Measurements from ENCODE around the gene ACR. TPM values are rescaled to one million over a fixed set of nuclear protein-coding genes. Genes with fewer than 3 reads are reported as not detected.

Gene ACR
- polyA plus RNA-seq, 1 of the 3 experiments (the other 2 are of a cell fraction) = 0.15 TPM

DNA sequence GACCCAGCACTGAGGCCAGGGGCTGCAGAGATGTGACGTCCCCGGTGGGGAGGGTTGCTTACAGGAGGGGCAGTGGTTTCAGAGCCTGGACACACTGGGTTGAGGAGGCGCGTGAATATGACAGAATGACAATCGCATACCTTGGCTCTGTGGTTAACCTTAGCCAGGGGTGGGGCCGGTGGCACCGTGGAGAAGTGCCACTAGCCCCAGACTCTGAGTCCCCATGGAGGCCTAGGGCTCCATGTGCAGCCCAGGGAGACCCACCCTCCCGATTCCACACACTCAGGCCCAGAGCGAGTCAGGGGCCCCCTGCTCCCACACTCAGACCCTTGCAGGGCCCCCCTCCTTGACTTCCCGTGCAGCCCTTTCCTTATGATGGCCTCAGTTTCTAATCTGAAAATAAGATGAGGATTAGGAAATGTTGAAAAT lies 3.6 kb upstream of the ACR start (continued):
- TF ChIP-seq, protein P1, sequence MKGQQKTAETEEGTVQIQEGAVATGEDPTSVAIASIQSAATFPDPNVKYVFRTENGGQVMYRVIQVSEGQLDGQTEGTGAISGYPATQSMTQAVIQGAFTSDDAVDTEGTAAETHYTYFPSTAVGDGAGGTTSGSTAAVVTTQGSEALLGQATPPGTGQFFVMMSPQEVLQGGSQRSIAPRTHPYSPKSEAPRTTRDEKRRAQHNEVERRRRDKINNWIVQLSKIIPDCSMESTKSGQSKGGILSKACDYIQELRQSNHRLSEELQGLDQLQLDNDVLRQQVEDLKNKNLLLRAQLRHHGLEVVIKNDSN (IDR thresholded peaks at IDR 0.05; ENCODE audit: borderline replicate concordance, low read depth) = no peak
- TF ChIP-seq MEF2A (IDR thresholded peaks at IDR 0.05; ENCODE audit: borderline replicate concordance, low read depth) = no peak
- TF ChIP-seq, protein P2, sequence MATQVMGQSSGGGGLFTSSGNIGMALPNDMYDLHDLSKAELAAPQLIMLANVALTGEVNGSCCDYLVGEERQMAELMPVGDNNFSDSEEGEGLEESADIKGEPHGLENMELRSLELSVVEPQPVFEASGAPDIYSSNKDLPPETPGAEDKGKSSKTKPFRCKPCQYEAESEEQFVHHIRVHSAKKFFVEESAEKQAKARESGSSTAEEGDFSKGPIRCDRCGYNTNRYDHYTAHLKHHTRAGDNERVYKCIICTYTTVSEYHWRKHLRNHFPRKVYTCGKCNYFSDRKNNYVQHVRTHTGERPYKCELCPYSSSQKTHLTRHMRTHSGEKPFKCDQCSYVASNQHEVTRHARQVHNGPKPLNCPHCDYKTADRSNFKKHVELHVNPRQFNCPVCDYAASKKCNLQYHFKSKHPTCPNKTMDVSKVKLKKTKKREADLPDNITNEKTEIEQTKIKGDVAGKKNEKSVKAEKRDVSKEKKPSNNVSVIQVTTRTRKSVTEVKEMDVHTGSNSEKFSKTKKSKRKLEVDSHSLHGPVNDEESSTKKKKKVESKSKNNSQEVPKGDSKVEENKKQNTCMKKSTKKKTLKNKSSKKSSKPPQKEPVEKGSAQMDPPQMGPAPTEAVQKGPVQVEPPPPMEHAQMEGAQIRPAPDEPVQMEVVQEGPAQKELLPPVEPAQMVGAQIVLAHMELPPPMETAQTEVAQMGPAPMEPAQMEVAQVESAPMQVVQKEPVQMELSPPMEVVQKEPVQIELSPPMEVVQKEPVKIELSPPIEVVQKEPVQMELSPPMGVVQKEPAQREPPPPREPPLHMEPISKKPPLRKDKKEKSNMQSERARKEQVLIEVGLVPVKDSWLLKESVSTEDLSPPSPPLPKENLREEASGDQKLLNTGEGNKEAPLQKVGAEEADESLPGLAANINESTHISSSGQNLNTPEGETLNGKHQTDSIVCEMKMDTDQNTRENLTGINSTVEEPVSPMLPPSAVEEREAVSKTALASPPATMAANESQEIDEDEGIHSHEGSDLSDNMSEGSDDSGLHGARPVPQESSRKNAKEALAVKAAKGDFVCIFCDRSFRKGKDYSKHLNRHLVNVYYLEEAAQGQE (IDR thresholded peaks at IDR 0.05; ENCODE audit: low read depth, low read length) = no peak

DNA sequence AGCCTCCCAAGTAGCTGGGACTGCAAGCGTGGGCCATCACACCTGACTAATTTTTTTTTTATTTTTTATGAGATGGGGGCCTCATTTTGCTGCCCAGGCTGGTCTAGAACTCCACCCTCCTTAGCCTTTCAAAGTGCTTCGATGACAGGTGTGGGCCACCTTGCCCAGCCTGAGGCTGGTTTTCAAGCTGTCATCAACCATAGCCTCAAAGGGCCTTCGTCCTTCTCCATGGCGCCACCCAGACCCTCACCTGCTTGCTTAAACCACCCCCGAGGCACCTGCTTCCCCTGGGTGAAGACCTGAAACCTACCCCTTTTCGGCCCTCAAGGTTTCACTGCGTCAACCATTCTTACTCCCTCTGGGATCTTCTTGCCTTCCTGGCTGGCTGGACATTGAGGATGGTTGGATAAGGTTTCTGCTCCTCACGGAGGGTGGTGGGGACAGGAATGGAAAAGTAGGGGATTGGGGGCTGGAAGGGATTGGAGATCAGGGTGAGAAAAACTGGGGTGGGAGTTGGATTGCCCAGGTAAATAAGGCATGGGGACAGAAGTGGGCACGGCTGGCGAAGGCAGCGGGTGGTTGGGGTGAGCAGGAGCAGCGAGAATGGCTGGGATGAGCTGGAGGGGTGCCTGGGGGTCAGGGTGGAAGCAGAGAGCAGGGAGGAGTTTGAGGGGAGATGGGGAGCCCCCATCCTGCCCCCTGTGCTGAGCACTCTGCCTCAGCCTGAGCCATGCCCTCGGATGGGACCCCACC lies 2.8 kb upstream of the ACR start:
- H3K36me3 ChIP-seq (replicated peaks in 1 of 2; ENCODE audit: control insufficient read depth in 1 of 2, insufficient read depth in 2 of 2, low read length in 1 of 2) = no peaks in the 10 kb centered on the region
- ChIA-PET POLR2A (no interaction called here), CTCF (no interaction called here)
- no peak overlapping the region for H3K27ac ChIP-seq (ENCODE audit: low read depth in 2 of 2, low read length in 1 of 2)
- no peak overlapping the region for H3K4me3 ChIP-seq (ENCODE audit: low read depth in 2 of 2, low read length in 1 of 2)
- no peaks in the 10 kb centered on the region for H3K27me3 ChIP-seq (ENCODE audit: insufficient read depth)
- no peak overlapping the region for H2AFZ ChIP-seq (ENCODE audit: low read depth)
- H3K9ac ChIP-seq = no peak overlapping the region
- no peaks in the 10 kb centered on the region for H4K20me1 ChIP-seq (ENCODE audit: insufficient read depth)
- TF ChIP-seq EZH2phosphoT487 (IDR thresholded peaks at IDR 0.05; ENCODE audit: borderline replicate concordance, low read depth) (no peak), RCOR1 (IDR thresholded peaks at IDR 0.05; ENCODE audit: low read length) (no peak), GATA2 (CRISPR knock-in tag; IDR thresholded peaks at IDR 0.05) (no peak), RXRA (IDR thresholded peaks at IDR 0.05; ENCODE audit: borderline replicate concordance, low read depth) (no peak), SMC3 (IDR thresholded peaks at IDR 0.05; ENCODE audit: low read depth, low read length) (no peak), ELF1 (IDR thresholded peaks at IDR 0.05) (no peak), NRF1 (IDR thresholded peaks at IDR 0.05; ENCODE audit: low read depth, low read length) (no peak), YY1 (IDR thresholded peaks at IDR 0.05; ENCODE audit: low read depth) (no peak), EP300 (IDR thresholded peaks at IDR 0.05; ENCODE audit: borderline replicate concordance in 1 of 2, low read depth in 1 of 2, low read length in 1 of 2) (no peak), NFIC (IDR thresholded peaks at IDR 0.05; ENCODE audit: borderline replicate concordance) (no peak)
- TF ChIP-seq, protein P3, sequence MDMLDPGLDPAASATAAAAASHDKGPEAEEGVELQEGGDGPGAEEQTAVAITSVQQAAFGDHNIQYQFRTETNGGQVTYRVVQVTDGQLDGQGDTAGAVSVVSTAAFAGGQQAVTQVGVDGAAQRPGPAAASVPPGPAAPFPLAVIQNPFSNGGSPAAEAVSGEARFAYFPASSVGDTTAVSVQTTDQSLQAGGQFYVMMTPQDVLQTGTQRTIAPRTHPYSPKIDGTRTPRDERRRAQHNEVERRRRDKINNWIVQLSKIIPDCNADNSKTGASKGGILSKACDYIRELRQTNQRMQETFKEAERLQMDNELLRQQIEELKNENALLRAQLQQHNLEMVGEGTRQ (IDR thresholded peaks at IDR 0.05; ENCODE audit: borderline replicate concordance, low read depth, low read length) = no peak
- TF ChIP-seq, protein P4, sequence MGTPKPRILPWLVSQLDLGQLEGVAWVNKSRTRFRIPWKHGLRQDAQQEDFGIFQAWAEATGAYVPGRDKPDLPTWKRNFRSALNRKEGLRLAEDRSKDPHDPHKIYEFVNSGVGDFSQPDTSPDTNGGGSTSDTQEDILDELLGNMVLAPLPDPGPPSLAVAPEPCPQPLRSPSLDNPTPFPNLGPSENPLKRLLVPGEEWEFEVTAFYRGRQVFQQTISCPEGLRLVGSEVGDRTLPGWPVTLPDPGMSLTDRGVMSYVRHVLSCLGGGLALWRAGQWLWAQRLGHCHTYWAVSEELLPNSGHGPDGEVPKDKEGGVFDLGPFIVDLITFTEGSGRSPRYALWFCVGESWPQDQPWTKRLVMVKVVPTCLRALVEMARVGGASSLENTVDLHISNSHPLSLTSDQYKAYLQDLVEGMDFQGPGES (IDR thresholded peaks at IDR 0.05; ENCODE audit: low read depth, low read length) = no peak
- no peaks in the 10 kb centered on the region for H3K79me2 ChIP-seq (ENCODE audit: insufficient read depth)
- 71% methylated on average over 12 of the region's 13 CpGs for WGBS (ENCODE audit: low lambda C conversion rate)
- H3K9me2 ChIP-seq = no peaks in the 10 kb centered on the region
- no peak for DNase-seq
- H3K4me1 ChIP-seq (ENCODE audit: control insufficient read depth in 1 of 2, insufficient read depth in 2 of 2, low read depth in 1 of 2, low read length in 1 of 2) = peaks cover 0 to 14% of the 10 kb centered on the region in 2 experiments; a peak in 1 of 4 replicates
- no peak overlapping the region for H3K4me2 ChIP-seq
- H3K9me3 ChIP-seq = no peaks in the 10 kb centered on the region
- peaks cover 4% of the 10 kb centered on the region for H3F3A ChIP-seq (replicated peaks; ENCODE audit: insufficient read depth)
